NCI-H146 treated with DMSO at 0.1 percent for 48 hours (cell line): Measurements from ENCODE around the gene CDK14.
"Not testable (repeated sequence)": the region's sequence is repeated elsewhere in the genome, so short reads cannot be mapped to it uniquely, and the experiment has no call there.

Source experiments
- DNase-seq: peaks from one replicate; lab custom pipeline; 2025; ENCODE audit not compliant: unreplicated experiment; lab: John Stamatoyannopoulos, UW

The CDK14 gene

DNA sequence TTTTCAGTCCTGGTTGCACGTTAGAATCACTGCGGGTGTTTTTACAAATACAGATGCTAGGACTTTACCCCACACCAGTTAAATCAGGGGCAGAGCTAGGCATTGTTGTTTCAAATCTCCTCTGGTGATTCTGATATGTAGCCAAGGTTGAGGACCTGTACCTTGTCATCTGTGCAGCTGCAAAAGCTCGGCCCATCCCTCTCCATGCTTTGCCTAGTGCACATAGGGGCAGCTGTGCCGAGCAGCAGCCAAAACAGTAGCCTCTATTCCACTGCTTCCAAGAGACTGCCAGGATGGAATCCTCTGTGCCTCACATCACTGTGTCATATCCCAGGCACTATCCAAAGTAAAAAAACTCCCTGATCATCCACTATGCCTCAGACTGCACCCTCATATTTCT lies 181.3 kb downstream of the CDK14 start:
- DNase-seq: no peak

DNA sequence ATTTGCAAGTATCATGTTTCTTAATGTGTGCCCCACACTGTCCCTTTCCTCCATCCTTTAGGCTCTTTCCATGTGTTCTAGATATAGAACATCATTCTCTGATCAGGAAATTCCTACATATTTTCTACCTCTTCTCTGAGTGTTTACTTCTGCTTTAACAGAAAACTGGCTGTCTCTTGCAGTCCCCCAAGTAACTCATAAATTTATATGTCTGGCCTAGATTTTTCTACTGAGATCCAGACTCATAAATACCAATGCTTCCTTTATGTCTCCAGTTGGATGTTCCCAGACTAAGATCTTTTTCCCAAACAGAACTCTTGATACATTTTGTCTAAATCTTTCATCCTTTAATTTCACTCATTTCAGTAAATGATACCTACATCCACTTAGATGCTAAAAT lies 181.8 kb downstream of the CDK14 start:
- DNase-seq: no peak

DNA sequence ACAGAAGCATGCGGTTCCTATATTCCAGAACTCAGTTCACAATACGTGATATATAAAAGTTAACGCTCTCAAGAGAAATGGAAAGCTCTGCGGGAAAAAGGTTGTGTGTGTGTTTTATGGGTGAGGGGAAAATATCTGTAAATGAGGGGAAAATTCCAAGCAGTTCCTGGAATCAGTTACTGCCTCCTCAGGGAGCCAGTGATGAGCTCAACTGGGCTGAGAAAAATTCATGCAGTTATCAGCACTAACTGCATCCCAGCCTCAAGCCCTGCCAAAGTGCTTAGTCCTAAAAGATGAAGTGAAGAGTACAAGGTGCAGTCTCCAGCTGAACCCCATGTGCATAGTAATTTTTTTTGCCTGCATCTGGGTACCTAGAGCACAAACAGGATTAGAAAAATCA lies 191.9 kb downstream of the CDK14 start:
- no peak for DNase-seq

DNA sequence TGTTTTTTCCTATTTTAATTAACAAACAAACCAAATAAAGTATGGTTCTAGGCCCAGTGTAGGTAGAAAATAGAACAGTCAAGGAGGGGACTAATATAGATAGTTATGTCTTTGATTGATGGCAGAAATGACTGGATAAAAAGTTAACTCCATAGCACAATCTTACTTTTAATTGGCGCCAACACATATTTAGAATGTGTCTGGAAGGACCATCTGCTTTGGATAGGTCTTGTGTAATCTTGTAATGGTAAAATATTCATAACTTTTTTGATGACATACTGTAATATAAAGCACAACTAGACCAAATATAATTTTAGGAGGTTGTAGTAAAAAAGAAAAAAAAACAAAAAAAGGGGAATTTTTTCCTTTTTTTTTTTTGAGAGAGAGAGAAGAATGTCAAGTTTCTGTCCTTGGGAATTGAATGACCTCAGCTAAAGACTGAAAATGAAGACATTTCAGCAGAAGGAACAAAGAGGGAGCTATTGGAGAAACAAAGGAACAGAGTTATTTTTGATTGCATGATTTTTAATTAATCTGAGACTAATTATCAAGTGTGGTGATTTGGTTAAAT lies 193.7 kb downstream of the CDK14 start:
- no peak for DNase-seq

DNA sequence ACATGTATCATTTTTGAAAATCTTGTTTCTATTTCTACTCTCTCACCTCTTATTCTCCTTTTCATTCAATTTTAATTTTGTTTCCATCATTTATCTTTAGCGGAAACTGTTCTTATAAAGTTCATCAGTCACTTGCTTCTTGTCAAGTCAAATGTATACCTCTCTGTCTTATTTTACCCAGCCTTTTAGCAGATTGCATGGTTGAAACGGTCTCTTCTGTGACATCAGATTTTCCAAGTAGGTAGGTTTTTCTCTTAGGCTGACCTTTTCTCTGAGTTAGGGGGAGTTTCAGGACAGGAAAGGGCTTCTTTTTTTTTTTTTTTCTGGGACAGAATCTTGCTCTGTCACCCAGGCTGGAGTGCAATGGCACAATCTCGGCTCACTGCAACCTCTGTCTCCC lies 195.5 kb downstream of the CDK14 start:
- no peak for DNase-seq

DNA sequence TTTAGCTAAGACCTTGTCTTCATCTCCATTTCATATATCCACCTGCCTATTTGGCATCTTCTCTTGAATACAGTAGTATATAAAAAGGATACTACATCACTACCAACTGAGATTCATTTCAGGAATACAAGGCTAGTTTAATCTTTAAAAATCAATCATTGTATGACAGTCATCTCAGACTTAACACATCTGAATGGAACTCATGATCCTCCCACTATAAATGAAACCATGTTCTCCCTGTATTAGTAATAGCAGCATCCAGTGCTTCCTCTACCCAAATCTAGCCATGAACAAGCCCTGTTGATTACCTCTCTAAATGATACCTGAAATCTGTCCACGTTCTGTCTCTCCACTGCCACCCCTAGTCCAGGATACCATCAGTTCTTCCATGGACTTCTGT lies 196.2 kb downstream of the CDK14 start:
- DNase-seq: no peak

DNA sequence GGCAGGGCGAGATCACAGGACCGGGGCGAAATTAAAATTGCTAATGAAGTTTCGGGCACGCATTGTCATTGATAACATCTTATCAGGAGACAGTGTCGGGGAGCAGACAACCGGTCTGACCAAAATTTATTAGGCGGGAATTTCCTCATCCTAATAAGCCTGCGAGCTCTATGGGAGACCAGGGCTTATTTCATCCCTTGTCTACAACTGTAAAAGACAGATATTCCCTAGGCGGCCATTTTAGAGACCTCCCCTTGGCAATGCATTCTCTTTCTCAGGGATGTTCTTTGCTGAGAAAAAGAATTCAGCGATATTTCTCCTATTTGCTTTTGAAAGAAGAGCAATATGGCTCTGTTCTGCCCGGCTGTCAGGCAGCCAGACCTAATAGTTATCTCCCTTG lies 198.1 kb downstream of the CDK14 start:
- DNase-seq: not testable (repeated sequence)

DNA sequence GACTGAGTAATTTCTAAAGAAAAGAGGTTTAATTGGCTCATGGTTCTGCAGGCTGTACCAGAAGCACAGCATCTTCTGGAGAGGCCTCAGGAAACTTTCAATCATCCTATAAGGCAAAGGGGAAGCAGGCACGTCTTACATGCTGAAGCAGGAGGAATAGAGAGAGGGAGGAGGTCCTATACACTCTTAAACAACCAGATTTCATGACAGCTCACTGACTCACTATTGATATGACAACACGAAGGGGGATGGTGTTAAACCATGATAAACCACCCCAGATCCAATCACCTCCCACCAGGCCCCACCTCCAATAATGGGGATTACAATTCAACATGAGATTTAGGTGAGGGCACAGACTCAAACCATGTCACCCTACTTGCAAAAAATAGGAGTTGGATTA lies 201.5 kb downstream of the CDK14 start:
- no peak for DNase-seq

DNA sequence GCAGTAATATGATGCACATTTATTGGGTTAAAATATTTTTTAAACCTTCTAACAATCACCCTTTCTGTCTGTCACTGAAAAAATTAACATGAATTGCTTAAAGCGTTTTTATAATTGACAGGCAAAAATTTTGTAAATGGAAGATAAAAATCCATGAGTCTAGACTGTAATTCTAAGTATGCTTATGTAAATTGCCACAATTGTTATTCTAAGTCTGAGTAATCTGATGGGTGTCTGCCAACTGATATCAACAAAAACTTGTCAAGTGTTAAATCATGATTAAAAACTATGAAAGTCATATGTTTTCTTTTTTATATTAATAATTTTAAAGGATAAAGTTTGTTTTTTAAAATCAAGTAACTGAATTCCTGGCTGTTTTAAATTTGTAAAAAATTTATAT lies 208.2 kb downstream of the CDK14 start:
- no peak for DNase-seq

DNA sequence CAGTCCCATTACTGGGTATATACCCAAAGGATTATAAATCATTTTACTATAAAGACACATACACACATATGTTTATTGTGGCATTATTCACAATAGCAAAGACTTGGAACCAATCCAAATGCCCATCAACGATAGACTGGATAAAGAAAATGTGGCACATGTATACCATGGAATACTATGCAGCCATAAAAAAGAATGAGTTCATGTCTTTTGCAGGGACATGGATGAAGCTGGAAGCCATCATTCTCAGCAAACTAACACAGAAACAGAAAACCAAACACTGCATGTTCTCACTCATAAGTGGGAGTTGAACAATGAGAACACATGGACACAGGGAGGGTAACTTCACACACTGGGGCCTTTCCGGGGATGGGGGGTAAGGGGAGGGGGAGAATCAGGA lies 219.4 kb downstream of the CDK14 start:
- DNase-seq: not testable (repeated sequence)

DNA sequence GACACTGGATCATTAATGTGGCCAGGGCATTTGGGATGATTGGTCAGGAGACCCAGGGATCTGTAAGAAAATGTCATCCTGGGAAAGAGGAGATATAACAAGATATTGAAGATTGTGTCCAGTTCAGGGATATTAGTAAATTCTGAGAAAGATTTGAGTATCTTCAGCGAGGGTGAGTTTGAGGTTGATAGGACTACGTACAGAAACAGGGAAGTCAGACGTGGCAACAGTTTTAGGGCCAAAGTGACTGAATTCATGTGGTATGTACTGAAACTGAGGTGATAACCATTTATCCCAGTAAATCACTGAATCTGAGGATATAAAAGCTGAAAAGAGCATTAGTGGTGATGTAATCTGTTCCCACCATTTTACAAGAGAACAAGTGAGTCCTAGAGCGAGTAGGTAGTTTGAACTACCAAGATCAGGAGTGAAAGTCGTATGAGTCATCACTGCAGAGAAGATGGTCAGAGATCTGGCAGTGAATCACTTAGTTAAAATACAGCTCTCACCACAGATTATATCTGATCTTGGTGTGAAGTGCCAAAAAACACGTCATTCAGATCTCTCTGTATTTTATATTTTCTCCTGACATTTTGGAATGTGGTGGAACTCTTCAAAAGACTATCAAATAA lies 220.5 kb downstream of the CDK14 start:
- no peak for DNase-seq

DNA sequence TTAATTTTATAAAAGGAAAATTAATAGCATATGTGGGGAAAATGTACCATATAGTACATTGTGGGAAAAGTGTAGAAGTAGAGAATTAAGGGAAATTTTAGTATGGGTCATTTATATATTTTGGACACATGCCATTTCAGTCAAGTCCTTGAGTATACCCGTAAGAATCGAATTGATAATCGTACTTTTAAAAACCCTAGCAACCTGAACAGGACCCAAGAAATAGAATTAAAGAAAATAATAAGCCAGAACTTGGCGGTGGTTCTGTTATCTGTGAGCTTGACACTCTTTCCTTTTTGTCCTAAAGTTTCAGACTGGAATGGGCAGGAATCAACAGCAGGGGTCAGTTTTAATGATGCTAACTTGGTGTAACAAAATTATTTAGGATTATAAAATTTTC lies 221.0 kb downstream of the CDK14 start:
- no peak for DNase-seq

DNA sequence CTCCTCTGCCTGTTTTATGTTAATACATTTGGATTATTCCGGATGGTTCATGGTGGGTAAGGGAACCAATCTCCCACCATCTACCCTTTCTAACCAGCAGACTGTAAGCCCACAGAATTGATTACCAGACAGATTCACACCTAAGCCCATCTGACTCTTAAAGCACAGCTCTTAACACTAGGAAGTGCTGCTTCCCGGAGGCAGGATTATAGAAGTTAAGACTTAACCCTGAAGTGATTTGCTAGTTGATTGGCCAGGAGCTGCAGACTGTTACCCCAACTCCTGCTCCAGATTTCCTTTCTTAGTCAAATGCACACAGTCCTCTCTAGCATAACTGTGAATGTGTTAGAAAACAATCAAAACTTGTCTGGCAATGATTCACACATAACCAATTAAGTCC lies 221.7 kb downstream of the CDK14 start:
- no peak for DNase-seq

DNA sequence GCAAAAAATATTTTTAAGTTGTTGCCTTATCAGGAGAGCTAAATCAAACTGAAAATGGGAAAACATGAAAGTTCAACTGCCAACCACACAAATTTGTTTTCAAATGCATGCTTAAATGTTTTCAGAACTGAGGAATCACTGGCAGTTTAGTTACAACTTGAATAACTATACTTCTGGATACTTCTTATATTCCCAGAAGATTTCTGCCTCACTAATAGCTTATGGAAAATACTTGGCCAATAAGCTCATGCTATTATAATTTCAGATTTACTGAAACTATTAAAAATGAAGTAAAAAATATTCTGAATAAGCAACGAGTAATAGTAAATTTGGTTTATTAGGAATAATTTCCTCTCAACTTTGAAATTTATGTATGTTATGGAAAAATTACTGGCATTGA lies 222.2 kb downstream of the CDK14 start:
- no peak for DNase-seq

DNA sequence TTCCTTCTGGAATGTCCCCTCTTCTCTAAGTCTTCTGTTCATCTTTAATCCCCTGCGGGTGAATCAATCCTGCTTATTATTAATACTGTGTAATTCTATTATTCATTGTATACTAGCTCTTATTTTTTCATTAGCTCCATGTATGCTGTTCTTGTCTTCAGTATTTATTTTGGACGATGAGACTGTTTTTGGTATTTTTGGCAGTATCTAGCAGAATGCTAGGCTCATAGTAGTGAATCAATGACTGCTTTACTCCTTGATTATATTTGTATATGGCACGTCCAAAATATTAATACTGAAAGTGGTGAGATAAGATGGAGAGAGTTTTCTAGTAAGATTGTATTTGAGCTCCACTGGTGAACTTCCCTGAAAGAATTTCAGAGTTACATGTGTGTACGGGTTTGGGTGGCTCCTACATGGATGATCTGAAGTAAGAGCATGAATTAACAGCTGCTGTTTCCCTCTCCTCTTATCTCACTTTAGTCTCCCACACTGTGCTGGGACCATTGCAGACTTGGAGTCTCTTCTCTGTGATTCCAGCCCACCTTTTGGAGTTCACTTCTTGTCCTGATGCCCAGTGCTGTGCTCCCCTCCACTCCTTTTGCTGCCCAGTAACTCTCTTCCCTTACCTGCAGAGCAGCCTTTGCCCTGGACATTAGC lies 226.0 kb downstream of the CDK14 start:
- DNase-seq: no peak

DNA sequence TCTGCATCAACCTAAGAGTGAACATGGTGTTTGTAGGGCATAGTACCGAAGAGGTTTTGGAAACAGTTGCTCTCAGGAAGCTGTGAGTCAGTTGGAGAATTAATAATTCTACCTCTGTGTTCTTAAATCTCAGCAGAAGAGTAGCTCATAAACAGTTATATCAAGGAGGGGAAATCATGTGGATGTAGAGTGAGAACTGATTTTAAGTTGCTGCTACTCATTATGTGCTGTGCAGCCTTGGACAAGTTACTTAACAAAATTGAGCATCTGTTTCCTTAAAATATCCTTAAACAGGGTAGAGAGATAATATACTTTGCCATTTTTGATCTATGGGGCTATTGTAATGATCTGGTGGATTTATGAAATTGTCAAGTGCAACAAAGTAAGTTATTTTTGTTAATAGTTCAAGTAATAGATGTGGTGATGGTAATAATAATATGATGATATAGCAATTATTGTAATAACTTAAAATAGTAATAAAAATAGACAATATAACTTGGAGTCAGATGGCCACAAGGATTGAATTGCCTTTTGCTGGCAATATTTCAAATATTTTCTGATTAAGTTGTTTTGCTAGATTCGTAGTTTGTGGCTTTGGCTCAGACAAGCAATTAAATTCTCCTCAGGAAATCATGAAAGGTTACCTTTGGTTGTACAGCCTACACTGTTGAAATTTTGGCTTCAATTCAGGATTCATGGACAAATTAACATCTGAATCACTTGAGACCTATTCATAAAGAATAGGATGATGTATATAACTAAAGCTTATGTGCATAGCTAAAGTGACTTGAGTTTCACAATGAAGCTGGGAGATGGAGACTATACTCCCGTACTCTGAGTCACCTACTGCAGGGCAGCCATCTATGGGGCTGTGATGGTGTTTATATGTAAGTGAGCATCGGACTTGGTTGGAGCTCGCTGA lies 228.5 kb downstream of the CDK14 start:
- no peak for DNase-seq

DNA sequence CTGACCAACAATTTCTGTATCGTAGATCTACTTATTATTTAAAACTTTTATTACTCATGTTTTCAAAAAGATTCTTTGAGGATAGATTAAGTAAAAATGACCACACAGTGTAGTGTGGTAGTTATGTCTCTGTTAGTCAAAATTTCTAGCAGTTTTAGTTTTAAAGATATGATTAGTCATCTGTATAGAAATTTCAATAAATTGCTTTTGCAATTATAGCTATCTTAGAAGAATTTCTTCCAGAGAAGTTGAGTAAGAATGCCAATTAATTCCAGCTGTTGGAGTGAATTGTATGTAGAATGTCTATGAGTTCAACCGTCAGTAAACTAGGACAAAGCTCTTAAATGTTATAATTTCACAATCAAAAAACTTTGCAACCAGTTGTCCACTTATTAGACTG lies 229.7 kb downstream of the CDK14 start:
- no peak for DNase-seq

DNA sequence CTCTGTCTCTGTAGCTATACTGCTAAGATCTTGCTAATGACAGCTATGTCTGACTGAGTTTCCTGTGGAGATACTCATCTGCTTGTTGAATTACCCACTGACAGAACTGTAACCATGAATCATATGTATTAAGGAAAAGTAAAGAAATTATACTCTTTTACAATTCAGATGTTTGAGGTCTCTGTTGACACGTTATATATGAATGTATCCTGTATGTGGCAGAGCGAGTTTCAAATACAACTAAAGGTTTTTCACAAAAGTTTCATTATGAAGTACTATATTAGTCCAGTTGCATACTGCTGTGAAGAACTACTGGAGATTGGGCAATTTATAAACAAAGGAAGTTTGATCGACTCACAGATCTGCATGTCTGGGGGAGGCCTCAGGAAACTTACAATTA lies 232.5 kb downstream of the CDK14 start:
- no peak for DNase-seq

DNA sequence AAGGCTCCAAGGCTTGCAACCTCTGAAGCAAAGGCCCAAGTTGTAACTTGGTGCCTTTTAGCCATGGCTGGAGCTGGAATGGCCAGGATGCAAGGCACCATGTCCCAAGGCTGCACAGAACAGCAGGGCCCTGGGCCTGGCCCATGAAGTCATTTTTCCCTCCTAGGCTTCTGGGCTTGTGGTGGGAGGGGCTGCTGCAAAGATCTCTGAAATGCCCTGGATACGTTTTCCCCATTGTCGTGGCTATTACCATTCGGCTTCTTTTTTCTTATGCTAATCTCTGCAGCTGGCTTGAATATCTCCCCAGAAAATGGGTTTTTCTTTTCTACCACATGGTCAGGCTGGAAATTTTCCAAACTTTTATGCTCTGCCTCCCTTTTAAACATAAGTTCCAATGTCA lies 234.2 kb downstream of the CDK14 start:
- DNase-seq: no peak

DNA sequence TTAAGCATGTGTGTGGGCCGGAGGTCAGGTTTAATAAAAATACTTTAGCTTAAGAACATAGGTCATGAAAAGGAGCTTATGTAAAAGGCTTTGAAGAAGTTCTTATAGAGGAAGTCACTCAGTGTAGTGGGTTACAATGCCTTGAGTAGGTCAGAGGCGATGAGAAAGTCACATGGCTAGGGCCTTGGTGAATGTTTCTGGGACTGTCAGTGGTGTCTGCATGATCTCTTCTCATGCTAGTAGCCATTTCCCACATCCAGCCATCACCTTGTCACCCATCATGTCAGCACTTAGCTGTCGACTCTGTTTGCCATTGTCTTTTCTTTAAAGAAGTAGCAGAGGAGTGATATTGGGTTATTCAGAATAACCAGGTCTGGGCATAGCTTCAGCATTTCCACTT lies 236.6 kb downstream of the CDK14 start:
- no peak for DNase-seq

DNA sequence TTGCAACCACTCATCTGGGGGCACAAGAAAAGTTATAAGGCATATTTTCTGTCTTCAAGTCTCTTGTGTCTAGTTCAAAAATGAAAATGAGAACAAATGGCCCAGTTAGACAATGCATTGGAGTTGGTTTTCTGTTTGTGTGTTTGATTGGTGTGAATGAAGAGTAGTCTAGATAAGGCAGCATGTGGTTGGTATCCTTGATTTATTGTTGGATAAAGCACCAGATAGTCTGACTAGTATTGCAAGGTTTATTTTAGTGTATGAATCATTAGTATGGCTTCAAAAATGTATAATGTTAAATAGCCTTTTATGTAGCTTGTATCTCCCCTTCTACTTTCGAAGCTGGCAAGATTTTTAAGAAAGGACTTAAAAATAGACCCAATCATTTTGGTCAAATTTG lies 237.3 kb downstream of the CDK14 start:
- DNase-seq: no peak

DNA sequence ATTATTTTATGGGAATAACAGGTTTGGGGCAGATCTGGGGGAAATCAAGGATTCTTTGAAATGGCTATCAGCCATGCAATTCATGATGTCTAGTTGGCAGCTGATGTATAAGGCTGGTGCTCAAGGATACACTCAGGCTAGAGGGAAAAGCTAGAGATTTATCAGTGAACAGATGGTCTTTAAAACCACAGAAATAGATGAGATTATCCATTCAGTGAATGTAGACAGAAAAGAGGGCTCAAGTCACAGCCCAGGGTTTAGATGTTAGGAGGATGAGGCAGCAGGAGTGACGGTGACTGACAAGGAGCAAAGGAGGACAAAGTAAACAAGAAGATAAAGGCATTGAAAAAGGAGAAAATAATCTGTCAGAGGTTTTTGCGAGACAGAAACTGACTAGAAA lies 238.7 kb downstream of the CDK14 start:
- DNase-seq: no peak
